GM13976 (cell line): ENCODE results near the gene ZDHHC16.

Experiments used
- DNase-seq: peaks from one replicate; pipeline ENCODE4 v3.0.0; 2012; ENCODE audit warnings: low spot score
- CTCF ChIP-seq: IDR thresholded peaks from 2 replicates; pipeline ENCODE4 v1.5.1; 2012; ENCODE audit warnings: borderline replicate concordance, mild to moderate bottlenecking; ENCODE audit not compliant: insufficient read depth; ENCODE audit errors: extremely low read depth, missing control alignments, control extremely low read depth
- in situ Hi-C: fragments of 300-500 bp; cut with MboI; formaldehyde crosslinking; loops from one replicate; pipeline ENCODE4 v1.12.0; 2022; ENCODE audit warnings: low sequenced_read_pairs, mixed read lengths, inconsistent platforms; ENCODE audit not compliant: unreplicated experiment

The ZDHHC16 gene

GRCh38 chr10:97435211-97435610 lies 10.8 kb upstream of the ZDHHC16 start:
- TF ChIP-seq CTCF: no peak
- in situ Hi-C loops: no loop called here
- DNase-seq: no peak

GRCh38 chr10:97442277-97442676 lies 3.7 kb upstream of the ZDHHC16 start:
- in situ Hi-C loops: no loop called here
- no peak for TF ChIP-seq CTCF
- DNase-seq: no peak

GRCh38 chr10:97444212-97444611 lies 1.8 kb upstream of the ZDHHC16 start:
- in situ Hi-C loops: no loop called here
- no peak for DNase-seq
- no peak for TF ChIP-seq CTCF

- no peak for DNase-seq
- TF ChIP-seq CTCF: no peak
- in situ Hi-C loops: no loop called here
These were observed 636 bp upstream of the ZDHHC16 start for GRCh38 chr10:97445357-97445721.

- no peak for DNase-seq
- in situ Hi-C loops: no loop called here
- TF ChIP-seq CTCF: no peak
These were observed 4.9 kb downstream of the ZDHHC16 start for GRCh38 chr10:97450828-97451227.

GRCh38 chr10:97451605-97452004 lies 5.6 kb downstream of the ZDHHC16 start:
- no peak for TF ChIP-seq CTCF
- in situ Hi-C loops: no loop called here
- DNase-seq: no peak

- TF ChIP-seq CTCF: no peak
- in situ Hi-C loops: no loop called here
- no peak for DNase-seq
These were observed 6.4 kb downstream of the ZDHHC16 start for GRCh38 chr10:97452352-97452751.
